Heart right ventricle (tissue), 16 donors: ENCODE data around the gene LARGE1. TPM values are rescaled to one million over a fixed set of nuclear protein-coding genes. Genes with fewer than 3 reads are reported as not detected.

ENCODE experiments used
- ATAC-seq, 8 donors: fragments of 200-7000 bp; cut with Tn5 transposase; one replicate each; pipeline ENCODE4 v1.9.1; 2020; ENCODE audit warnings: mild to moderate bottlenecking in 8 of 8, moderate library complexity in 8 of 8, moderate number of reproducible peaks in 1 of 8
- DNase-seq, 2 donors: peaks; one replicate each; pipeline ENCODE4 v3.0.0-alpha.2; 2020
- H3K27ac ChIP-seq, 10 donors: fragments of 200-600 bp; sonication (generic) in 2 of 10; one replicate each; pipeline versions ENCODE4 v1.5.0 to v1.8.0; 2020 to 2022; ENCODE audit warnings: mild to moderate bottlenecking in 3 of 10
- H3K27me3 ChIP-seq, 7 donors: fragments of 200-600 bp; one replicate each; pipeline ENCODE4 v1.8.0; 2021 to 2022; ENCODE audit warnings: mild to moderate bottlenecking in 2 of 7
- H3K36me3 ChIP-seq, 9 donors: fragments of 200-600 bp; sonication (generic) in 1 of 9; one replicate each; pipeline versions ENCODE4 v1.5.0 to v1.8.0; 2020 to 2022; ENCODE audit warnings: mild to moderate bottlenecking in 2 of 9
- H3K4me1 ChIP-seq, 9 donors: fragments of 200-600 bp; sonication (generic) in 1 of 9; one replicate each; pipeline versions ENCODE4 v1.5.0 to v1.8.0; 2020 to 2022; ENCODE audit warnings: mild to moderate bottlenecking in 4 of 9
- H3K4me3 ChIP-seq, 10 donors: fragments of 200-600 bp; sonication (generic) in 2 of 10; one replicate each; pipeline versions ENCODE4 v1.5.0 to v1.8.0; 2020 to 2022; ENCODE audit warnings: mild to moderate bottlenecking in 7 of 10, moderate library complexity in 2 of 10
- H3K9me3 ChIP-seq, 11 donors: fragments of 200-600 bp in 10 of 11; sonication (generic) in 2 of 11; one replicate each; pipeline versions ENCODE4 v1.5.0 to v1.8.0; 2013 to 2022; ENCODE audit warnings: mild to moderate bottlenecking in 2 of 11, control low read depth in 1 of 11, moderate library complexity in 1 of 11
- WGBS, 2 donors: extraction: QIAGEN DNeasy Blood & Tissue Kit; methylation state at CpG; one replicate each; pipeline ENCODE4 v1.1.7; 2013; ENCODE audit warnings: inconsistent platforms in 1 of 2; 5-methylcytosine and 5-hydroxymethylcytosine counted together
- intact Hi-C, 10 donors: fragments of 100-400 bp; cut with DNase I; formaldehyde crosslinking; loops; one replicate each; pipeline versions ENCODE4 v1.11.1 to v1.14.2; 2022
- polyA plus RNA-seq, 2 donors: library from polyadenylated mRNA; stranded (reverse); fragments of 200-250 nt; gene quantifications; one replicate each; pipeline ENCODE4 v1.2.3, GENCODE V29; 2013
- total RNA-seq, 10 donors: library from RNA; stranded (reverse); fragmentation: NEBNext Ultra II Directional in 3 of 10; extraction: Animal tissue kit (Norgen Biotek cat#: 25700) in 3 of 10; gene quantifications; one replicate each; pipeline versions ENCODE4 v1.2.1 to v1.2.4, GENCODE V29; 2021 to 2023
- TF ChIP-seq, protein P1 (sequence below), 9 donors: fragments of 200-600 bp; sonication (generic) in 2 of 9; IDR thresholded peaks; one replicate each; pipeline versions ENCODE4 v1.5.0 to v1.8.0; 2021 to 2022; ENCODE audit warnings: antibody characterized with exemption in 9 of 9, mild to moderate bottlenecking in 5 of 9, moderate library complexity in 1 of 9
- donor health status: Arrhythmogenic right ventricular cardiomyopathy.
- donor health status: ischemic (EF 13 %, LVEDD 7.1; RV severe dilation, severe dysfunction).
- donor health status: healthy with polysubstance abuse.
- donor health status: DM: no; HTN: yes; CAD: no.
- donor health status: DM: no; HTN: no; CAD: no.
- donor health status: ischemic (EF 25% LVEDD 6.9; RV normal size, moderate dysfunction).
- donor health status: ischemic (EF 25% LVEDD 5.7; RV mildly dilated, moderate dysfunction).
- donor health status: healthy.
- donor health status: DM: yes; HTN: yes; CAD: no.
- donor health status: Ischemic cardiomyopathy.
- donor health status: ischemic (EF 35%, LVEDD 5.7; RV mildly dilated, moderate dysfunction).
- donor health status: nonischemic (EF 11% LVEDD 7.7; RV severe dilation, severe dysfunction).
- donor health status: DM: yes; HTN: yes; CAD: no.
- donor health status: PGD.
- donor health status: ischemic (EF 29% LVEDD 5.4; RV normal size, mild dysfunction).
- donor health status: nonischemic (EF 23%, LVEDD 6.1; RV moderate dilation, normal function).

Gene LARGE1
- total and polyA plus RNA-seq, 12 donors: 33.7 to 184 (median 144) TPM

DNA sequence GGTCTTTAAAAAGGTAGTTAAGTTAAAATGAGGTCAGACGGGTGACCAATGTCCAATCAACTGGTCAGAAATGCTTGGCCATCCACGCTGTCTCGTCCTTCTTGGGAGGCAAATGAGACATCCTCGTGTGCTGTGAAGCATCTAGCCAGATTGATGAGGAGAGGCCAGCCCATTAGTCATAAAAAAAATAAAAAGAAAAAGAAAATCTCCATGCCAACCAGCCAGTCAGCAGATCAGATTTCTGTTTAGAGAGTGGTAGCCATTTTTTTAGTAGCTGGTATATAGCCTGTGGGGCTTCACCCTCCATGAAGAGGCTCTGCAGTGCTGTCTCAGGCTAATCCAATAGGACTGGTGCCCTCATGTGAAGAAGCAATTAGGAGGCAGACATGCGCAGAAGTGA is 519.0 kb downstream of the LARGE1 start:
- no peak for DNase-seq
- Histone ChIP-seq H3K27me3 (no peaks in the 10 kb centered on the region), H3K9me3 (no peaks in the 10 kb centered on the region), H3K4me3 (no peak overlapping the region), H3K36me3 (no peaks in the 10 kb centered on the region), H3K27ac (no peak overlapping the region), H3K4me1 (peaks cover 0 to 30% (median 19%) of the 10 kb centered on the region in 9 donors)
- WGBS, 2 donors: 85 to 96% methylated on average over 5 of the region's 5 CpGs
- intact Hi-C loops: loop anchor here in 1 of 10 donors (10.0 kb wide), 1 partner anchor 64 kb away; no protein-coding TSS in a partner anchor
- no peak for ATAC-seq
- TF ChIP-seq, protein P1, sequence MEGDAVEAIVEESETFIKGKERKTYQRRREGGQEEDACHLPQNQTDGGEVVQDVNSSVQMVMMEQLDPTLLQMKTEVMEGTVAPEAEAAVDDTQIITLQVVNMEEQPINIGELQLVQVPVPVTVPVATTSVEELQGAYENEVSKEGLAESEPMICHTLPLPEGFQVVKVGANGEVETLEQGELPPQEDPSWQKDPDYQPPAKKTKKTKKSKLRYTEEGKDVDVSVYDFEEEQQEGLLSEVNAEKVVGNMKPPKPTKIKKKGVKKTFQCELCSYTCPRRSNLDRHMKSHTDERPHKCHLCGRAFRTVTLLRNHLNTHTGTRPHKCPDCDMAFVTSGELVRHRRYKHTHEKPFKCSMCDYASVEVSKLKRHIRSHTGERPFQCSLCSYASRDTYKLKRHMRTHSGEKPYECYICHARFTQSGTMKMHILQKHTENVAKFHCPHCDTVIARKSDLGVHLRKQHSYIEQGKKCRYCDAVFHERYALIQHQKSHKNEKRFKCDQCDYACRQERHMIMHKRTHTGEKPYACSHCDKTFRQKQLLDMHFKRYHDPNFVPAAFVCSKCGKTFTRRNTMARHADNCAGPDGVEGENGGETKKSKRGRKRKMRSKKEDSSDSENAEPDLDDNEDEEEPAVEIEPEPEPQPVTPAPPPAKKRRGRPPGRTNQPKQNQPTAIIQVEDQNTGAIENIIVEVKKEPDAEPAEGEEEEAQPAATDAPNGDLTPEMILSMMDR (IDR thresholded peaks at IDR 0.05): no peak

DNA sequence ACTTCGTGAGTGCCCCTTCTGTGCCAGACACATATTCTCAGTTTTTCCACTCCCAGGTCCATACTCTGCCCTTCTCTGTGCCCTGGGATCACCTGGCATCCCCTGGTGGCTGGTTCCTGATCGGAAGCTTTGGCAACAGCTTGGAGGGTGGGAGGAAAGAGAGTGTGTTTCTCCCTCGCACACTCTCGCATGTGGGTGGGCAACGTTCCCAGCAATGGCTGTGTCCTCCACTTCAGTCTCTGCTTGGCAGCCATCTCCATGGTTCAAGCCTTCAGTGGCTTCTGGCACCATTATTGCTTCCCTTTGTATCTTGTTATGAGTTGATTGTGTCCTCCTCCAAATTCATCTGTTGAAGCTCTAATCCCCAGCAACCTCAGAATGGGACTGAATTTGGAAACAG is 519.4 kb downstream of the LARGE1 start:
- Histone ChIP-seq H3K27ac (no peak overlapping the region), H3K27me3 (no peaks in the 10 kb centered on the region), H3K9me3 (no peaks in the 10 kb centered on the region), H3K36me3 (no peaks in the 10 kb centered on the region), H3K4me3 (no peak overlapping the region), H3K4me1 (peaks cover 0 to 30% (median 19%) of the 10 kb centered on the region in 9 donors)
- intact Hi-C loops: loop anchor here in 1 of 10 donors (10.0 kb wide), 1 partner anchor 64 kb away; no protein-coding TSS in a partner anchor
- WGBS, 2 donors: 24 to 62% methylated on average over 5 of the region's 5 CpGs
- peak in 4 of 8 donors; percentile 31 to 46 (median 38) for ATAC-seq
- no peak for DNase-seq
- TF ChIP-seq, protein P1 (IDR thresholded peaks at IDR 0.05): no peak

DNA sequence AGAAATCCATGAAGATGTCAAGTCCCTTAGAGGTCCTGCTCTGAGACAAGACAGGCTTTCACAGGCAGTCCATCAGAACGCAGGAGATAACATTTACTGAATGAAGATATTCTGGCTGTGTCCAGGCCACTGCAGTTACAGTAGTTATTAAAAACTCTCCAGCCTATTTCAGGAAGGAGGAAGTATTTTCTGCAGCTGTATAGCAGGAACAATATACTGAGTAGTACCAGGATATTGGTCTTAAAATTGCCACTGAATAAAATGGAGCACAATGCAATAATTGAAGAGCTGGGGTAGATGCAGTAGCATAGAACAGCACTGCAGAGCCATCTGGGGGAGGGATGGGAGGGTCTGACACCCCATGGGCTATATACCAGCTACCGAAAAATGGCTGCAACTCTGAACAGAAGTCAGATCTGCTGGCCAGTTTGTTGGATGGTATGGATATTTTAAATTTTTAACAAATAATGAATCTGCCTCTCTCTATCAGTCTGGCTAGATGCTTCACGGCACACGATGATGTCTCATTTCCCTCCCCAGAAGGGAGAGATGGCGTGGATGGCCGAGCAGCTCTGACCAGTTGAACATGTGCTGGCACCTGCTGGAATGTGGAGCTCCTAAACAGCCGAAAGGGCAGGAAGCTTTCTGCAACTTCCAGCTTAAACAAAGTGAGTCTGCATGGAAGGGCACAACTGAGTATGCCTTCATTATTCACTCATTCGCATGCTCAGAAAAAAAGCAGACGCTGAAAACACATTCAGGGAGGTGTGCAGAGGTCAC is 520.0 kb downstream of the LARGE1 start:
- WGBS, 2 donors: 77 to 84% methylated on average over 9 of the region's 9 CpGs
- peak in 5 of 8 donors; percentile 17 to 60 (median 39) for ATAC-seq
- DNase-seq: no peak
- H3K4me1 ChIP-seq: peaks cover 0 to 26% (median 19%) of the 10 kb centered on the region in 9 donors
- no peak overlapping the region for H3K27ac ChIP-seq
- intact Hi-C loops: loop anchor here in 1 of 10 donors (10.0 kb wide), 1 partner anchor 65 kb away; no protein-coding TSS in a partner anchor
- no peaks in the 10 kb centered on the region for H3K9me3 ChIP-seq
- no peaks in the 10 kb centered on the region for H3K36me3 ChIP-seq
- H3K27me3 ChIP-seq: no peaks in the 10 kb centered on the region
- no peak overlapping the region for H3K4me3 ChIP-seq
- TF ChIP-seq, protein P1 (IDR thresholded peaks at IDR 0.05): no peak

DNA sequence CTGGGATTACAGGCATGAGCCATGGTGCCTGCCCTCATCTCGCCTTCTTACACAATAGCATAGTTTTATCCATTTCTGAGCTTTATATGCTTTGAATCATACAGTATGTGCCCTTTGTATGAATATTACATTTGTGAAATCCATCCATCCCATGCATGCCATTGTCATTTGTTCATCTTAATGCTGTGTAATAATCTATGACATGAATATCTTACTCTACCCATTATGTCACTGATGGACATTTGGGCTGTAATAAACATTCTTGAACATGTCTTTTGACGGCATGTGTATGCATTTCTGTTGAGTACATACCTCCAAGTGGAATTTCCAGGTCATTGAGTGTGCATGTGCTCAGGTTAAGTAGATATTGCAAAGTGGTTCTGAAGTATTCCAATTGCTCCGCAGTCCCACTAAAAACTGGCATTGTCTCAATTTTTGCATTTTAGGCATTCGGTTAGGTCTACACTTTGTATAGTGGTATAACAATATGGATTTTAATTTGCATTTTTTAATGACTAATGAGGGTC is 522.8 kb downstream of the LARGE1 start:
- H3K27ac ChIP-seq: no peak overlapping the region
- no peaks in the 10 kb centered on the region for H3K36me3 ChIP-seq
- H3K9me3 ChIP-seq: no peaks in the 10 kb centered on the region
- TF ChIP-seq, protein P1 (IDR thresholded peaks at IDR 0.05): no peak
- no peaks in the 10 kb centered on the region for H3K27me3 ChIP-seq
- intact Hi-C loops: no loop called here
- peaks cover 0 to 16% (median 8%) of the 10 kb centered on the region in 9 donors for H3K4me1 ChIP-seq
- 86 to 92% methylated on average over 4 of the region's 4 CpGs for WGBS, 2 donors
- ATAC-seq: no peak
- no peak for DNase-seq
- H3K4me3 ChIP-seq: no peak overlapping the region
